Mucosa of stomach (tissue), 1 donor: ENCODE results near the gene TMEM134.

ENCODE experiments used
- H3K27me3 ChIP-seq: one replicate; pipeline ENCODE4 v1.7.0; 2013; ENCODE audit warnings: mild to moderate bottlenecking, low read length; ENCODE audit not compliant: control insufficient read depth, insufficient read depth
- H3K36me3 ChIP-seq: one replicate; pipeline ENCODE4 v1.7.0; 2013; ENCODE audit warnings: low read length; ENCODE audit not compliant: control insufficient read depth, insufficient read depth
- H3K4me1 ChIP-seq: one replicate; pipeline ENCODE4 v1.7.0; 2013; ENCODE audit warnings: mild to moderate bottlenecking, low read length; ENCODE audit not compliant: control insufficient read depth, insufficient read depth
- H3K4me3 ChIP-seq: one replicate; pipeline ENCODE4 v1.7.0; 2013; ENCODE audit warnings: low read length
- H3K9ac ChIP-seq: one replicate; pipeline ENCODE4 v1.7.0; 2013; ENCODE audit warnings: mild to moderate bottlenecking, low read length, moderate library complexity
- H3K9me3 ChIP-seq: one replicate; pipeline ENCODE4 v1.7.0; 2013; ENCODE audit warnings: mild to moderate bottlenecking, low read length, moderate library complexity; ENCODE audit not compliant: control insufficient read depth
- donor health status: Pancreatic carcinoma.

The TMEM134 gene

DNA sequence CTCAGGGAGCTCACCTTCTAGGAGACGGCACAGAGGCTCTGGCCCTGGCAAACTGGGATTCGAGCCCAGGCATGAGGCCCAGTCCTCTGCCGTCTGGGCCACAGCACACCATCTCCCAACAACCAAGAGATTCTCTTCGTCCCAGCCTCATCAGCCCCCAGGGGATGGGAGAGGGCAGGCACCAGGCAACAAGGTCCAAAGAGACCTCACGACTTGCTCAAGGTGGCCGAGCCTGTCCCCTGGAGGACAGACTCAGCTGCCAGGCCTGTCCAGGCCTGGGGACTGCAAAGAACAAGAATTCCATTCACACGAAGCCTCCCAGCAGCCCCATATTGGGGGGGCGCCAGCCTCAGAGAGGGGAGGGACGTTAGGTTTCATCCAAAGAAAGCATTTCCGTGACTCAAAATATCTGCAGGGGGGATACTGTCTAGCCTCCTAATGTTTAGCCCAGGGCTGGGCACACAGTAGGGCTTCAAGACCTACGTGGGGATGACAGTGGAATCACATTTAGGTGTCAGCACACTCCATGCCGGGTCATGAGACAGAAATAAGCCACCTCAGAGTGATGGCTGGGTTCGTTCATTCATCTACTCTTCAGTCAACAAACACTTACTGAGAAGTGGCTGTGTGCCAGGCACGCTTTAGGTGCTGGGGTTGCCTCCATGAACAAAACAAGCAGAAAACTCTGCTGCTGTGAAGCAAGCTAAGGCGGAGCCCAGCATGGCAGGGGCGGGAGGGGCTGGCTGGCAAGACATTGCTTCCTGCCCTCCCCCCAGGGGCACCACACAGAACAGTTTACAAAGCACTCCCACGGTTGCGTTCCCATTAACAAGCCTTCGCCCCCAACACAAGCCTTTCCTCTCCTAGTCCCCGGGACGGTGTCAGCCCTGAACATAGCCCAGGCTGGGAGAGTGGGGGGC, 52.4 kb downstream of the TMEM134 start:
- no peak overlapping the region for H3K9ac ChIP-seq
- H3K36me3 ChIP-seq, result no peaks in the 10 kb centered on the region
- H3K9me3 ChIP-seq, result no peaks in the 10 kb centered on the region
- H3K4me3 ChIP-seq, result no peak overlapping the region
- H3K27me3 ChIP-seq, result peaks cover 4% of the 10 kb centered on the region
- H3K4me1 ChIP-seq, result peaks cover 46% of the 10 kb centered on the region

DNA sequence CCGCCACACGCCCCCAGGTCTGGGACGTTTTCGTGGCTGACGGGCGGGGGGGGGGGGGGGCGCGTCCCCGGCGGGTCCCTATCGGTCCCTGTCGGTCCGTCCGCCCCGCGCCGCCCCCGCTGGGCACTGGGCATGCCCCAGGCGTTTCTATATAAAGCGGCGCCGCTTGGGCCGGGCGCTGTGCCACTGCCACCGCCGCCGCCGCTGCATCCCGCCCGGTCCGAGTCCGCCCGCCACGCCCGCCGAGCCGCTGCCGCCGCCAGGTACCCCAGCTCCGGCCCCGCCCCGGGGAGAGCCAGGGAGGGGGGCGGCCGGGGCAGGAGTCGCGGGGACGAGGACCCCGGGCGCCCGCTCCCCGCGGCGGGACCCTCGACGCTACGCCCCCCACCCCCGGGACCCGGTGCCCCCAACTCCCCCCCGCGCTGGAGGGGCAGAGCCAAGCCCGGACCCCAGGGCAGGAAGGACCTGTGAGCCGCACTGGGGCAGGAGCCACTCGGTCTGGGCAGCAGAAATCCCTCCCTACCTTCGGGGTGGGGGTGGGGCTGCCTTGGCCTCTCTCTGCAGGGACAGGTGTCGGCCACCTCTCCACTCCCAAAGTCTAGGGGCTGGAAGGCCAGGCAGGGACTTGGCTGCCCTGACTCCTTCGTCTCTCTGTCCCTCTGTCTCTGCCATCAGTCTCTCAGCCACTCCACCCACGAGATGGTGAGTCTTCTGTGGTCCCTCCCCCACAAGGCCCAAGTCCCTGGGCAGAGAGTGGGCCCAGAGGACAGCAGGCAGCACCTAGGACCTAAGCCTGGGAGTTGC, 53.3 kb downstream of the TMEM134 start, which contains the start of gene CARNS1:
Gene CARNS1, plus strand, starts transcription at position 178 of the 804 bp plus-strand sequence. Its CDS starts 522 bp downstream, at position 700.
- Histone ChIP-seq H3K4me1 (peaks cover 56% of the 10 kb centered on the region), H3K9me3 (no peaks in the 10 kb centered on the region), H3K4me3 (no peak within 1 kb of the TSS), H3K27me3 (peaks cover 11% of the 10 kb centered on the region), H3K9ac (no peak within 1 kb of the TSS), H3K36me3 (no peaks in the 10 kb centered on the region)

DNA sequence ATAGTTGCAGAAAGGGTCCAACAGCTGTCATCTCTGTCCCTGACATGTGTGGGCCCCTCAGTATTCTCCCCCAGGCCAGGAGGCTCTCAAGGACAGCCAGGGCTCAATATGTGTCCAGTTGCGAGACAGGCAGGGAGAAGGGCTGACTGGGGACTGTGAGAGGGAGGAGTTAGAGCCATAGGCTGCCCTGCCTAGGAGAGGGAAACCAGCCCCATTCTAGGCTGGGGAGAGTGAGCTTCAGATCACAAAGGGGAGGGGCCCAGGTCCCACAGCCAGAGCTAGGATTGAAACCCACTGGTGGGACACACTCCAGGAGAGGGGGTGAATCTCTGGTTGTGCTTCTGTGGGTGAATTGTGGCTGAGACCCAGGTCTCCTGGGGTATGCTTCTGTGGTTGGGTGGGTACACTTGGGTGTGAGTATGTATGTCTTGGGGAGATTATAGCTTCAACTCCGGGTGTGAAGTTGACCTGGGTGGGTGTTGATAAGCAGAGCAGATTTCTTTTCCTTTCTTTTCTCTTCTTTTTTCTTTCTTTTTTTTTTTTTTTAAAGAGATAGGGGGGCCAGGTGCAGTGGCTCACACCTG, 55.7 kb downstream of the TMEM134 start:
- no peaks in the 10 kb centered on the region for H3K36me3 ChIP-seq
- no peak overlapping the region for H3K9ac ChIP-seq
- peaks cover 14% of the 10 kb centered on the region for H3K27me3 ChIP-seq
- no peaks in the 10 kb centered on the region for H3K9me3 ChIP-seq
- no peak overlapping the region for H3K4me3 ChIP-seq
- peaks cover 52% of the 10 kb centered on the region for H3K4me1 ChIP-seq

DNA sequence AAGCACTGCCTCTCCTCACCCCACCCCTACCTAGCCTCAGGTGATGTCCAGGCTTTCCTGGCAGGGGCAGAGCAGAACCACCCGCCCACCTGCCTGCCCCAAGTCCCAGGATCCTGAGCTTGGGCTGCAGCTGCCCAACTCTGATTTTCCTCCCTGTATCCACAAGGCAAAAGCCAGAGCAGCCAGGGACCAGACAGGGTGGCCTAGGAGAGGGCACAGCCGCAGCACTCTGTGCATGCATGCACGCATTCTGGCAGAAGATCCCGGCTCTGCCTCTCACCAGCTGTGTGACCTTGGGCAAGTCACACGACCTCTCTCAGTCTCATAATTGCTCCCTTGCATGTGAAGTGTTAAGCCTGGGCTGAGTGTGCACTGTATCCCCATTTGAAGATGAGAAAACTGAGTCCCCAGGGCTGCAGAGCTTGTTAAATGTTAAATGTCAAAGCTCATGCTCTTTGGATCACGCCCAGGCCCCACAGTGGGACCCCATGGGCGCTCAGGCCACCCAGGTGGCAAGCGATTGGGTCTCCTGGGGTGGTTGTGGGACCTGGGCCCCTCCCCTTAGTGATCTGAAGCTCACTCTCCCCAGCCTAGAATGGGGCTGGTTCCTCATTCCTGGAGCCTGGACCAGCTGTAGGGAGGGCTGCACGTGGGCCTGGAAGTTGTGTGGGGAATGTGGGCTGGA, 56.4 kb downstream of the TMEM134 start:
- H3K27me3 ChIP-seq, result peaks cover 14% of the 10 kb centered on the region
- H3K4me1 ChIP-seq, result peaks cover 52% of the 10 kb centered on the region
- H3K36me3 ChIP-seq, result no peaks in the 10 kb centered on the region
- H3K9me3 ChIP-seq, result no peaks in the 10 kb centered on the region
- H3K4me3 ChIP-seq, result no peak overlapping the region
- H3K9ac ChIP-seq, result no peak overlapping the region

DNA sequence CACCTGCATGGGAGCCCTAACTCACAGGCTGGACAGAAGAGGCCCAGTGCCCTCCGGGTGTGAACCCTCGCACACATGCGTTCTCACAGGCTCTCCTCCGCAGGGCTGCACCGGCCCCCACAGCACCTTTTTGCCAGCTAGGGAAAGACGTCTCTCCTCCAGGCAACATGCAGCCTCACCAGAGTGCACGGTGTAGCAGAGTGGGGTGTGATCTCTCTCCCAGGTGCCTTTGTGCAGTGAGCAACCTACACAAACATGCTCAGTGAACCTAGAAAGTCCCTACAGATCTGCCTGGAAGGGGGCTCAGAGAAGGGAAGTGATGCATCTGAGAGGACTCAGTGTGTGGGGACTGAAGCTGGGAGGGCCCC, 57.3 kb downstream of the TMEM134 start:
- Histone ChIP-seq H3K9ac (no peak overlapping the region), H3K4me3 (no peak overlapping the region), H3K9me3 (no peaks in the 10 kb centered on the region), H3K4me1 (peaks cover 47% of the 10 kb centered on the region), H3K36me3 (no peaks in the 10 kb centered on the region), H3K27me3 (peaks cover 14% of the 10 kb centered on the region)
